KG1 (cell line): ENCODE results near the gene ACO1.

Experiments used
- DNase-seq: peaks from one replicate; lab custom pipeline; 2025; lab: John Stamatoyannopoulos, UW

ACO1 gene

DNA sequence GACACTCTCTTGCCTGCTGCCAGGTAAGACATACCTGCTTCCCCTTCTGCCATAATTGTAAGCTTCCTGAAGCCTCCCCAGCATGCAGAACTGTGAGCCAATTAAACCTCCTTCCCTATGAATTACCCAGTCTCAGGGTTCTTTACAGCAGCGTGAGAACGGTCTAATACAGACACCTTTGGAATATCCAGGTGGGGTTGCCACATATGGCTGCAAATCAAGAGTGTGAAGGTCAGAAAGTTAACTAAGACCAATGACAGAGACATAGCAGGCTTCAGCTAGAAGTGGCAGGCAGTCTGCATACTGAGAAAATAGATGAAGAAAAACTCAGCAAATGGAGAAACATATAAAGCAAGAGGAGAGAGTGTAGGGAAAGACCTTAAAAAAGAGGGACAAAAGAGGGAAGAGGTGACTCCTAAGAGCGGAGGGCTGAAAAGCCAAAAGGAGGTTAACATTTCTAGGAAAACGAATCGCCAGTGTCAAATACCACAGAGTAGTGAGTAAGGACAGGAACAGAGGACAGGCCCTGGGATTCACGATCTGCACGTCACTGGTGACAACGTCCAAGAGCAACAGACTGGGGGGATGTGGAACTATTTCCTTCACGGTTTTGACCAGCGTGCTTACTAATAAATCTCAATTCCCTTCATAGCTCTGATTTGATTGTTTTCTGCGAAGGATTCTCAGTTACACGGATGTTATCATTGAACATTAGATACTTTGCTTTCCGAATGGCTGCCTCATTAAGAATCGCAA lies 1.7 kb upstream of the ACO1 start:
- DNase-seq = no peak

- DNase-seq = no peak
These were observed 460 bp upstream of the ACO1 start for GRCh38 chr9:32384002-32384363.

DNA sequence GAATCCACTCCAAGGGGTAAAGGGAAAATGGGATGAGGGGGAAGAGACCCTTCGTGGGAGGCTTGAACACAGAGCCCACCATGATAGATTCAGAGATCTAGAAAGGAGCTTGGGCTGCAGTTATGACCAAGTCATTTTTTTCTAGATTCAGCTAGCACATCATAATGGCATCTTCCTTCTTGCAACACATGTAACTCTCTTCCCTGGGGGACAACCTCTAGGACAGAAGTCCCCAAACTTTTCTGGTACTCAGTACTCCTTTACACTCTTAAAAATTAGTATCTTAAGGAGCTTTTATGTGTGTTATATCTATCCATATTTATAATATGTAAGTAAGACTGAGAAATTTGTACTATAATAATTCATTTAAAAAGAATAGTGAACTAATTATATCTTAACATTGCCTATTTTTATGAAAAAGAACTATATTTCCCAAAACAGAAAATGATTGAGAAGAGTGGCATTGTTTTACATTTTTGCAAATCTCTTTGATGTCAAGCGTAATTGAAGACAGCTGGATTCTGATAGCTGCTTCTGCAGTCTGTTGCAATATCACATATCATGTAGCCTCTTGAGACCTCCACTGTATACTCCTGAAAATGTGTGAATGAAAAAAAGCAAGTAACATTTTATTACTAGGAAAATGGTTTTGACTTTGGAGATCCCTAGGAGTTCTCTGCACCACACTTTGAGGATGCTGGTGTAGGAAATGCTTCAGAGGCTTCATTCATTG lies 875 bp downstream of the ACO1 start:
- DNase-seq = no peak

DNA sequence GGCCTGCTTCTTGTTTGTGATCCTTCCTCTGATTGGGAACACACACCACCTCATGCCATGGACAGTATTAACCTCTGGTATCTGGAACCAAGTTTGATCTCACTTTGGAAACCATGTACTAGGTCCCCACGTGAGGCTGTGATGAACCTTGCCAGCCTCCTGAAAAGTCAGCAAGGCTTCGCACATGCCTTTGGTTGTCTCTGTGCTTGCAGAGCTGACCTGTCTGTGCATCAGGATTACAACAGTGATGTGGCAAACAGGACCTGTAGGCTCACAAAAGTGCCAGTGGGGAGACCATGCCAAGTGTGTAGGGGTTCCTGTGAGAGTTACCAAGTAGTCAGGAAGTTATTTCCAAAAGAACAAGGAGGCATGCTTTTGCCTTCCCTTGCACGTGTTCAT lies 1.4 kb downstream of the ACO1 start:
- DNase-seq = no peak

DNA sequence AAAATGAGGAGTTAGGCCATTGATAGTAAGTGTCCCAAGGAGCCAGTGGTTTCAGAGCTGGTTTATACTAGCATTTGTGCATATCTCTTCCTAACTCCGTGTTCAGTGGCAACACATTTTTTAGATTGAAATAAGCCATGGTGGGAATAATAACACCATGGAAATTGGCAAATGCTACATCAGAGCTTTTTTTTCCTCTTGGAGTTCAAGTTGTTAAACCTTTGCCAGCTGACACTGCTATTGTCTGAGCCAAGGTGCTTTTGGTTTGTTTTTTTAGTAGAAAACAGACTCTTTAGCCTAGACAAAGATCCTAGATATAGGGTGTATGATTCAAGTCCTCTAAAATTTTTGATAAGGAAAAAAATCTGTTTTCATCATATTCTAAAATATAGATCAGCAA lies 2.8 kb downstream of the ACO1 start:
- no peak for DNase-seq

- DNase-seq = no peak
These were observed 4.9 kb downstream of the ACO1 start for GRCh38 chr9:32389365-32389764.

DNA sequence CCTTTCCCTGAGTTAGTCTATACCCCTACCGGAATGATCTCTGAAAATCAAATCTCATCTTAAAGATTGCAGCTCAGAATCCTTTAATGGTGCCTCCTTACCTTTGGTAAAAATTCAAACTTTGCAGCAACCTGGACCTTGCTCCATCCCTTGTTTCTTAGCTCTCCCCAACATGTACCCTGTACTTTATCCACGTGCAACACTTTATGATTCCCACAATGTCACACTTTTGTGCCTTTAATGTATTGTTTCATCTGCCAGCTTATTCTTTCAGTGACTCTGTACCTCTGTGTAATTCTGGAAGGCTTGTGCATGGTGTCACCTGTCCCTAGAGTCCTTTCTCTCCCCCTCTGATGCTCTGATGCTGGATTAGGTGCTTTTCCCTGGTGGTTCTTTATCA lies 9.5 kb downstream of the ACO1 start:
- no peak for DNase-seq

DNA sequence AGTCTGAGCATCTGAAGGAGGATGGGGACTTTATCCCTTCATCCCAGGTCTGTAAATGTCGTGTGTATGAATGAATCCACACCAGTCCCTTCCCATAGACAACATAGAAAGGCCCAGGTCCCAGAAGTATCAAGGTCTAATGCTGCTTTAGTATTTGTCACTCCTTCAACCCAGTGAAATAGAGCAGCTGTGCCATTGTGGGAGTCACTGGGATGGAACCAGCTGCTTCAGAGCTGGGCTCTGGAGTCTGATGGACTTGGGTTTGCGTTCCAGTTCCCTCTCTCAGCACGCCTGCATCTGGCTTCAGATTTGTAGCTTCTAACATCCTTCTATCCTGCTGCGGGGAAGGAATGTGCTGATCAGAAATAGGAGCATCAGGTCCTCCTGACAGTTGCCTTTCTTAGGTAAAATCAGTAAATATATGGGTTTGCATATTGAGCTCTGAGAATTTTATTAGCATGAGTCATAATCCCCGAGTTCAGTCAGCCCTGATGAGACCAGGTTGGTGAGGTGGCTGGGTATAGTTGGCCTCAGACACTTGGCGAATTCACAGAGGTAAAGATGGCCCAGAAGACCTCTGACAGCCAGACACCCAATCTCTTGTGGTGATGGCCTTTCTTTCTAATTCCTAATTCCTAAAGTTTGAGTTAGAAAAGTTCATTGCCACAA lies 10.1 kb downstream of the ACO1 start:
- no peak for DNase-seq

- DNase-seq = no peak
These were observed 11.2 kb downstream of the ACO1 start for GRCh38 chr9:32395510-32396216.

GRCh38 chr9:32398207-32398606 lies 13.8 kb downstream of the ACO1 start:
- DNase-seq = no peak

- DNase-seq = no peak
These were observed 14.8 kb downstream of the ACO1 start for GRCh38 chr9:32399110-32399815.

- DNase-seq = no peak
These were observed 17.0 kb downstream of the ACO1 start for GRCh38 chr9:32401488-32401887.

- no peak for DNase-seq
These were observed 19.3 kb downstream of the ACO1 start for GRCh38 chr9:32403567-32404260.

DNA sequence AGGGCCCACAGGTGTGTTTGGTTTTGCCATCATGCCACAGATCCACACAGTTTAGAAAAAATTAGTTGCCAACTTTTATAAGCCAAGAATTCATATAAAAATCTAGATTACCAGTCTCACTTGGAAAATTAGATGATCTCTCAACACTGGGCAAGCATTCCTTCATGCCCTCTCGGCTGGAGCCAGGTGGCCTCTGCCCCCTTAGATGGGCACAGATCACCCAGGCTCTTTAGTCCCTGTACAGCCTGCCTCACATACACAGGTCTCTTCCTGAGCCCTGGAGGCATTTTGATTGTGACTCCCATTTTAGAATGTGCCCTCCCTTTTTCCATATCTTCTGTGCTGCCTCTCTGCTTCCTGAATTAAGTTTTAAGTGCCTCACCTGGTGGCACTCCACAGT lies 20.0 kb downstream of the ACO1 start:
- no peak for DNase-seq

DNA sequence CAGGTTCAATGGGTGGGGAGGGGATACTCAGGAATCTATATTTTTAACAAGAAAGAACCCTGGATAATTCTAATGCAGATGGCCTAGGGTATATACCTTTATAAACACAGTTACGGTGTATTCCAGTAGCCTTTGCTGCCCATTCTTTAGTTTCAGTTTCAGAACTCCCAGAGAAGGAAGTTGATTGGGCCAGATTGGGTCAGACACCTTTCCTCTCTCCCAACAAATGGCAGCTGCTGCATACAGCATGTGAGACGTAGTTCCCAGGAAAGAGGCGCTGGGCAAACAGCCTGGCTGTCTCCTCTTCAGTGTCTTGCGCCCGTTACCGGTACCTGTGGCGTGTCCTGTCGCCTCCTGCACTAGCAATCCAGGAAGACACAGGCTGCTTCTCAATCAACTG lies 20.4 kb downstream of the ACO1 start:
- no peak for DNase-seq

DNA sequence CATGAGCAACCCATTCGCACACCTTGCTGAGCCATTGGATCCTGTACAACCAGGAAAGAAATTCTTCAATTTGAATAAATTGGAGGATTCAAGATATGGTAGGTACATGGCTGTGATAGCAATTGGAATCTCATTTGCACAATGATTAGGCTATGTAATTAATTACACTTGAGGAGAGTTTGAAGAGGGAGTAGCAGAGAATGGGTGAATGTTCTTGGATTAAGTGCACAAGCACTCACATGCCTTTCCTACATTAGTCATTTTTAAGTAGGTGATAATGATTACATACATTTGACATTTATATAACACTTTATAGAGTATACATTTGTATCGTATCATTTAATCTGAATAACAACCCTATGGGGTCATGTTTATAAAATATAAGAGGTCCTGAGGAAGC lies 21.1 kb downstream of the ACO1 start:
- DNase-seq = no peak

DNA sequence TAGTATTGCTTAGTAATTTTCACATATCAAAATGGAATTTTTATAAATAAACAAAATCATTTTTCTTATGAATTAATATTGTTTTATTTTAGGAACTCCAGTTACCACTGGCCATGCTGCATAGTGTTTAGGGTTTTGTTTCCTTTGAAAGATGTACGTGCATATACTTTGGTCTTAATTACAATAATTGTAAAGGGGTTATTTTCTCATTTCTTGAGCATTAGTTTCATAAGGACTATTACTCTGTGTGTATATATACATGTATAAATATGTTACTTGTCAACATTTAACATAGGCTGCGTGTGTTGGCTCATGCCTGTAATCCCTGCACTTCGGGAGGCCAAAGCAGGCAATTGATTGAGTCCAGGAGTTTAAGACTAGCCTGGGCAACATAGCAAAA lies 21.6 kb downstream of the ACO1 start:
- DNase-seq = no peak

GRCh38 chr9:32411753-32412152 lies 27.3 kb downstream of the ACO1 start:
- DNase-seq = no peak

DNA sequence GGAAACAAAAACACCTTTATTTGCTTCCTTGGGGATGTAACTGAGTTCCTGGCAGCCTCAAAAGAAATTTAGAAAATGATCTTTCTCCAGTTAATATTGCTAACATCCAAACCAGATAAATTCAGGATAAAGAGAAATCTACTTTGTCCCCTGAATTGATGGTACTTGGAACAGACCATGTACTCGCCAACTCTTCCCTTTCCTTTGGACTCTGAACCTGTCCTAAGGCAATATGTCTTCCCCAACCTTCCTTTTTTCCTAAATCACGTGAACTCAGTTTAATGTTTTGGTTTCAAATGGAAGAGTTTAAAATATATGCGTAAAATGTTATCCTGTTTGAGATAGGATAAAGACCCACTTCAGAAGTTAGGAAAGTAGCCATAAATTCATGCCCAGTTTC lies 28.0 kb downstream of the ACO1 start:
- DNase-seq = no peak

DNA sequence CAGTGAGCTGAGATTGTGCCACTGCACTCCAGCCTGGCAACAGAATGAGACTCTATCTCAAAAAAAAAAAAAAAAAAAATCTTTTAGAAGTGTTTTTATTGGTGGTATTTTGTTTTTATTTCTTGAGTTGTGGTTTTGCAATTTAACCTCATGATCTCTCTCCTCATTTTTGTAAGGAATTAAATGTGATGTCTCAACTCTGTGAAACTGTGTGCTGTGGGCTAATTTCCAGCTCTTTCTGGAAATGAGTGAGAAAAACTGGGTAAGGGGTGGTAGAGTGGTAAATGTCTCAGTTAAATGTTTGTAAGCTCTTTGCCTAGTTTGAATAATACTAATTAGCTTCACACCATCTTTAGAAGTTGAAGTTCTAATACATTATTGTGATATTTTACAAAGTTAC lies 29.0 kb downstream of the ACO1 start:
- no peak for DNase-seq

DNA sequence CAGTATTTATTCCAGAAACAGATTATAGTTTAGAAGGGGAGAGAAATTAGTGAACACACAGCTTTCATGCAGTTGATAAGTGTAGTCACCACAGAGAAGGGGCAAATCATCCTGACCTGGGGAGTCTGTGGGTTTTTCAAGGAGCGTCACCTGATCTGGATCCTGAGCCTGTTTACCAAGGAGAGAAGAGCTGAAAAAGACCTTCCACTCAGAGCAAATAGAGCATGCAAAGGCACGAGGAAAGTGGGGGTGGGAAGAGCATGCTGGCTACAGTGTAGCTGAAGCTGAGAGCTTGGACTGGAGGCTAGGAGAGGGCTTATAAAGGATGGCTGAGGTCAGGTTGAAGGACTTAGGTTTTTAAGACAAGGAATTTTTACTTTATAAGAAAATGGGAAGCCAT lies 30.4 kb downstream of the ACO1 start:
- DNase-seq = no peak
